NCI-H1417 treated with DMSO at 0.1 percent for 48 hours (cell line): ENCODE results near the gene ANKRD22.

ENCODE experiments used
- DNase-seq: peaks from one replicate; lab custom pipeline; 2025; lab: John Stamatoyannopoulos, UW

ANKRD22 gene

DNA sequence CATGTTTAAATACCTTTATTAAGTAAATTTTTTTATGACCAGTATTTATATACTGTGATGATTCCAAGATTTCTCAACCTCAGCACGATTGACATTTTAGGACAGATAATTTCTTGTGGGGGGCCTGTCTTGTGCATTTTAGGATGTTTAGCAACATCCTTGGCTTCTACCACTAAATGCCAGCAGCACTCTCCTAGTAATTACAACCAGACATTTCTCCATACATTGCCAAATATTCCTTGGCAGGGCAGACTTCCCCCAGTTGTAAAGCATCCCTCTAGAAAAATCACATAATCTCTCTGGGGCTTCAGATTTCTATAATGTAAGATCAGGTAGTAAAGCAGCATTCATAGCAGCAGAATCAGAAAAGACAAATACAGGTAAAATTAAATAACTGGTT is 56.9 kb downstream of the ANKRD22 start:
- no peak for DNase-seq

- no peak for DNase-seq
Measured at GRCh38 chr10:88793712-88794299, 57.8 kb downstream of the ANKRD22 start.

DNA sequence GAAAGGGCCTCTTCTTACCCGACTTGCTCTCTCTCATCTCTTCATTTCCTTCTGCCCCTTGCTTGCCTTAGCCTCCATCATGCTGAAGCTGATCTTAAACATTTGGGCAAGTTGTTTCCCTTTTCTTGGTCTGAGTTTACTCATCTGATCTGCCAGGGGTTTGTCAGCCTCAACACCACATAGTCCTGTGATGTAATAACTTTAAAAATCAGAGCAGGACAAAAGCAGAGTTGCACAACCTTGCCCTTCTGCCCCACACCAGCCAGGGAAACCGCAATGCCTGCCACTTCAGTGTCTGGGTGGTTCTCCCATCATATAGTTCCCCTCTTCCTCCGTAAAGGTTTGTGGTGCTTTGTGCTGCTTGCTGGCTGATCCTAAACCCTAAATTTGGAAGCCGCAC is 59.0 kb downstream of the ANKRD22 start:
- no peak for DNase-seq

GRCh38 chr10:88791924-88792323 is 59.7 kb downstream of the ANKRD22 start:
- DNase-seq: no peak

GRCh38 chr10:88788924-88789323 is 62.7 kb downstream of the ANKRD22 start:
- no peak for DNase-seq

DNA sequence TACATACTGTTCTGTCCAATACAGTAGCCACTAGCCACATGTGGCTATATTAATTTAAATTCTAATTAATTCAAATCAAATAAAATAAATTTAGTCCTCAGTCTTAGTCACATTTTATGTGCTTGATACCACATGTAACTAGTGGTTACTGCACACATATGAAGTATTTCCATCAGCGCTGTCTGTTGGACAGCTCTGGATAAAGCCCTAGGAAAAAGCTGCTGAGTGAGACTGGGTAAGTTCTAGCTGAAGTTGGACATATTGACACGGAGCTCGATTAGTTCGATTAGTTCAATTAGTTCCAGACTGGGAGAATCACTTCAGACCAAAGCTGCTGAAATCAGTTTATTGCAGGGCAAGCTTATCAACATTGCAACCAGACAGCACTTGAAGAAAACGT is 64.2 kb downstream of the ANKRD22 start:
- DNase-seq: no peak

DNA sequence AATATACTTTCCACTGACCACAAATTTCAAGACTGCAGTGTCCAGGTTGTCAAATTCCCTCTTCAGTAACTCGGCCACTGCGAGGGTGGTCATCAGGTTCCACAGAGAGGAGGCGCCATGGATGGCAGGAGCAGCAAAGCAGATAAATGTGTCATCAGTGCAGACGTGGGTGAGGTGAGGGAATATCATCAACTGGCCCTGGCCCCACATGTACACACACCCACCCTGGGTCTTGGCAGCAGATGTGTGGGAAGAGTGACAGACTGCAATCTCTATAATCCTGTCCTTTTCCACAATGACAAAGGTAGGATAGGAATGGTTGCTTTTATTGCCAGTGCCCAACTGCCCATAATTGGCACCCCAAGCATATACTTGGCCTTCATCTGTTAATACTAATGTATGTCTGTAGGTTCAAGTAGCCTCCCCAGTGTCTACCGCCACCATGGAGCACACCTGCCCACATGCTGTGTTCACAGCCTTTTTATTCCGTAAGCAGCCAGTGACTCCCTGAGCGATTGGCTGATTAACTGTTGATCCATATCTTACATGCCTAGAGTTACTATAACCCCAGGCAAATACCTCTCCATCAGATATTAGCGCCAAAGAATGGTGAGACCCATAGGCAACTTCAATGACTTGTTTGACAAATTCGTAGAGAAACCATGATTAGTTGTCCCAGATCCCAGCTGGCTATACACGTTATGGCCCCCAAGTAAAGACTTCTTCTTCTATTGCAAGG is 65.4 kb downstream of the ANKRD22 start:
- no peak for DNase-seq

DNA sequence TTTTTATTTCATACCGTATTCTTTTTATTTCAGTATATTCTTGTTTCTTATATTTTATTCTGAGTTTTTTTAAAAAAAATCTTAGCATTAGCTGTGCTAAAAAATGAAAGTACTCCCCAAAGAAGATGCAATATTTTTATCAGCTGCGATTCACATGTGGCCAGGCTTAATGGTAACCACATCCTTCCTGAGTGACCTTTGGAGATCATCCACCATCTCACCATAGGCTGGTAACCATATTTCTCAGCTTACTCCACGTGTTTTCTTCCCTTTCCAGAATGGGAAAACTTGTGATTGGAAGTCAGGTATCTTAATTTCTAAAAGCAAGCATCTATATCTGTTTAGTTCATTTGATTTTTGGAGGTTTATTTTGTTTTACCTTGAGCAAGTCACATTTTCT is 67.9 kb downstream of the ANKRD22 start:
- no peak for DNase-seq

DNA sequence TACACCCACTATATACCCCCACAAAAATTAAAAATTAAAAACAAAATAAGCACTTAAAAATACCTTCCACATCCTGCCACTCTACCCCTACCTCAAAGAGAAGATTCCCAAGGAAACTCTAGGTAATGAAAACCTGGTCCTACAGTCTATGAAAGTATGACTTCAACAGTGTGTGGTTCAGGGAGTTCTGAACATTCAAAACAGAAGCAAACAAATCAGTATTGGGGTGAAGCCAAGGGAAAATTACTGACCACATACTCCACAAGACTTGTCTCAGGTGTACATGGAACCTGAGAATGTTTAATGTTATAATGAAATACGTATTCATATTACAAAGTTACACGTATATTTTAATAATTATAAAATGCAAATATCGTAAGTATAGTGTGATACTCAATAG is 69.4 kb downstream of the ANKRD22 start:
- DNase-seq: no peak

GRCh38 chr10:88781206-88781605 is 70.4 kb downstream of the ANKRD22 start:
- no peak for DNase-seq
